DND-41 (cell line): ENCODE measurements around the gene SRP68.

ENCODE experiments used
- ATAC-seq: fragments of 200-7000 bp; cut with Tn5 transposase; 3 replicates; pipeline ENCODE4 v1.9.1; 2021; ENCODE audit warnings: low read depth; ENCODE audit not compliant: insufficient read depth
- DNase-seq: peaks from one replicate; pipeline ENCODE4 v3.0.0-alpha.2; 2020
- H2AFZ ChIP-seq: 2 replicates; pipeline ENCODE4 v1.6.0; 2012; ENCODE audit warnings: low read depth, low read length
- H3K27ac ChIP-seq: 2 replicates; pipeline ENCODE4 v1.5.1; 2012; ENCODE audit warnings: low read length, inconsistent platforms
- H3K27me3 ChIP-seq: fragments of 200-600 bp; sonication (generic); 2 replicates; pipeline ENCODE4 v1.6.0; 2012; ENCODE audit warnings: low read length, mild to moderate bottlenecking, inconsistent platforms; ENCODE audit not compliant: insufficient read depth, poor library complexity
- H3K36me3 ChIP-seq: 2 replicates; pipeline ENCODE4 v1.5.1; 2012; ENCODE audit warnings: low read length, inconsistent platforms; ENCODE audit not compliant: insufficient read depth
- H3K4me1 ChIP-seq: 2 replicates; pipeline ENCODE4 v1.5.1; 2012; ENCODE audit warnings: mild to moderate bottlenecking, low read length; ENCODE audit not compliant: insufficient read depth
- H3K4me2 ChIP-seq: 2 replicates; pipeline ENCODE4 v1.6.0; 2012; ENCODE audit warnings: mild to moderate bottlenecking, moderate library complexity, low read length, inconsistent platforms; ENCODE audit not compliant: insufficient read depth
- H3K4me3 ChIP-seq, 2 experiments: fragments of 200-600 bp in 1 of 2; shearing (Covaris generic) in 1 of 2; 2 replicates each; pipeline ENCODE4 v1.5.1; 2012 to 2016; ENCODE audit warnings: inconsistent platforms in 2 of 2, low read length in 2 of 2, mild to moderate bottlenecking in 2 of 2, low read depth in 1 of 2, moderate library complexity in 1 of 2
- H3K79me2 ChIP-seq: 2 replicates; pipeline ENCODE4 v1.6.0; 2012; ENCODE audit warnings: low read length, inconsistent platforms; ENCODE audit not compliant: insufficient read depth
- H3K9ac ChIP-seq: 2 replicates; pipeline ENCODE4 v1.6.0; 2012; ENCODE audit warnings: low read depth, mild to moderate bottlenecking, inconsistent platforms, low read length, moderate library complexity
- H3K9me3 ChIP-seq: 2 replicates; pipeline ENCODE4 v1.5.1; 2012; ENCODE audit warnings: low read length, moderate library complexity, mild to moderate bottlenecking, inconsistent platforms; ENCODE audit not compliant: insufficient read depth, severe bottlenecking
- H4K20me1 ChIP-seq: 2 replicates; pipeline ENCODE4 v1.6.0; 2012; ENCODE audit warnings: low read length; ENCODE audit not compliant: insufficient read depth
- CTCF ChIP-seq: IDR thresholded peaks from 2 replicates; pipeline ENCODE4 v1.5.1; 2012; ENCODE audit warnings: borderline replicate concordance, low read length, moderate library complexity, mild to moderate bottlenecking; ENCODE audit not compliant: poor library complexity, severe bottlenecking; ENCODE audit errors: extremely low read depth
- EZH2 ChIP-seq: IDR thresholded peaks from 3 replicates; pipeline ENCODE4 v1.6.1; 2012; ENCODE audit warnings: borderline replicate concordance, low read depth, mild to moderate bottlenecking, moderate library complexity, low read length, inconsistent platforms; ENCODE audit not compliant: severe bottlenecking

The SRP68 gene

GRCh38 chr17:76119409-76120371 lies 47.4 kb upstream of the SRP68 start:
- ATAC-seq (no peak), DNase-seq (no peak)
- H3K4me1 ChIP-seq, result peaks cover 11% of the 10 kb centered on the region
- H3K9ac ChIP-seq, result no peak overlapping the region
- no peak overlapping the region for H3K27ac ChIP-seq
- H3K79me2 ChIP-seq, result no peaks in the 10 kb centered on the region
- H4K20me1 ChIP-seq, result no peaks in the 10 kb centered on the region
- no peak overlapping the region for H3K4me3 ChIP-seq
- no peaks in the 10 kb centered on the region for H3K9me3 ChIP-seq
- no peak overlapping the region for H2AFZ ChIP-seq
- H3K36me3 ChIP-seq, result no peaks in the 10 kb centered on the region
- H3K4me2 ChIP-seq, result no peak overlapping the region
- no peak for TF ChIP-seq CTCF
- TF ChIP-seq EZH2, result no peak
- no peaks in the 10 kb centered on the region for H3K27me3 ChIP-seq

- H4K20me1 ChIP-seq, result no peaks in the 10 kb centered on the region
- no peaks in the 10 kb centered on the region for H3K9me3 ChIP-seq
- no peak overlapping the region for H3K4me2 ChIP-seq
- no peaks in the 10 kb centered on the region for H3K27me3 ChIP-seq
- no peaks in the 10 kb centered on the region for H3K79me2 ChIP-seq
- H2AFZ ChIP-seq, result no peak overlapping the region
- no peaks in the 10 kb centered on the region for H3K4me1 ChIP-seq
- H3K27ac ChIP-seq, result no peak overlapping the region
- H3K4me3 ChIP-seq, result no peak overlapping the region
- DNase-seq, result no peak
- no peak for ATAC-seq
- TF ChIP-seq EZH2, result no peak
- TF ChIP-seq CTCF, result no peak
- no peaks in the 10 kb centered on the region for H3K36me3 ChIP-seq
- H3K9ac ChIP-seq, result no peak overlapping the region
Observed at GRCh38 chr17:76115138-76115754, 42.9 kb upstream of the SRP68 start.

GRCh38 chr17:76111956-76112355 lies 39.6 kb upstream of the SRP68 start:
- Histone ChIP-seq H3K27ac (no peak overlapping the region), H4K20me1 (no peaks in the 10 kb centered on the region), H3K79me2 (no peaks in the 10 kb centered on the region), H3K9ac (no peak overlapping the region), H3K4me3 (no peak overlapping the region), H3K9me3 (no peaks in the 10 kb centered on the region), H3K27me3 (no peaks in the 10 kb centered on the region), H3K36me3 (no peaks in the 10 kb centered on the region), H3K4me1 (no peaks in the 10 kb centered on the region), H3K4me2 (no peak overlapping the region), H2AFZ (no peak overlapping the region)
- ATAC-seq (no peak), DNase-seq (no peak)
- no peak for TF ChIP-seq CTCF
